NT2/D1 (cell line): ENCODE results near the gene CEP104.

Experiments
- YY1 ChIP-seq: IDR thresholded peaks from 2 replicates; pipeline ENCODE4 v1.6.1; 2011; ENCODE audit not compliant: insufficient read length, insufficient read depth
- ZNF274 ChIP-seq: IDR thresholded peaks from 2 replicates; pipeline ENCODE4 v1.6.1; 2011; ENCODE audit warnings: mild to moderate bottlenecking, low read depth, low read length

- no peak for TF ChIP-seq ZNF274
- TF ChIP-seq YY1: no peak
These were observed 52.0 kb downstream of the CEP104 start for GRCh38 chr1:3805038-3805437.
